Astrocyte (in vitro differentiated cells and primary cell): ENCODE results near the gene AP4S1. TPM values are rescaled to one million over a fixed set of nuclear protein-coding genes. Genes with fewer than 3 reads are reported as not detected.

Experiments used
- DNase-seq: peaks from one replicate; pipeline ENCODE4 v3.0.0-alpha.2; 2010; ENCODE audit warnings: low read depth
- FAIRE-seq: peaks from 2 replicates; lab custom pipeline; 2011; peaks lifted over from hg19 to GRCh38; lab: Jason Lieb, UNC
- H2AFZ ChIP-seq: 2 replicates; pipeline ENCODE4 v1.6.0; 2012; ENCODE audit warnings: low read depth, low read length, inconsistent platforms
- H3K27ac ChIP-seq: 2 replicates; pipeline ENCODE4 v1.5.1; 2011; ENCODE audit warnings: low read depth, low read length, inconsistent platforms
- H3K27me3 ChIP-seq: 2 replicates; pipeline ENCODE4 v1.6.0; 2011; ENCODE audit warnings: low read length, inconsistent platforms; ENCODE audit not compliant: insufficient read depth
- H3K36me3 ChIP-seq: 2 replicates; pipeline ENCODE4 v1.5.1; 2011; ENCODE audit warnings: low read length, inconsistent platforms; ENCODE audit not compliant: insufficient read depth
- H3K4me1 ChIP-seq: 2 replicates; pipeline ENCODE4 v1.5.1; 2011; ENCODE audit warnings: low read length, inconsistent platforms; ENCODE audit not compliant: insufficient read depth
- H3K4me2 ChIP-seq: 2 replicates; pipeline ENCODE4 v1.6.0; 2012; ENCODE audit warnings: low read length, inconsistent platforms
- H3K4me3 ChIP-seq: 2 replicates; pipeline ENCODE4 v1.5.1; 2011; ENCODE audit warnings: low read depth, mild to moderate bottlenecking, low read length, inconsistent platforms; ENCODE audit not compliant: insufficient read depth
- H3K79me2 ChIP-seq: 2 replicates; pipeline ENCODE4 v1.6.0; 2012; ENCODE audit warnings: mild to moderate bottlenecking, low read length, inconsistent platforms; ENCODE audit not compliant: insufficient read depth
- H3K9ac ChIP-seq: 2 replicates; pipeline ENCODE4 v1.6.0; 2012; ENCODE audit warnings: mild to moderate bottlenecking, low read length, inconsistent platforms
- H3K9me3 ChIP-seq: 2 replicates; pipeline ENCODE4 v1.5.1; 2012; ENCODE audit warnings: low read depth, mild to moderate bottlenecking, low read length, inconsistent platforms; ENCODE audit not compliant: insufficient read depth
- H4K20me1 ChIP-seq: 2 replicates; pipeline ENCODE4 v1.6.0; 2012; ENCODE audit warnings: low read length, inconsistent platforms; ENCODE audit not compliant: insufficient read depth
- H3K27ac Mint-ChIP-seq: one replicate; pipeline ENCODE4 v1.8.0; 2021; ENCODE audit warnings: mild to moderate bottlenecking, mixed read lengths; ENCODE audit not compliant: unreplicated experiment
- H3K27me3 Mint-ChIP-seq: one replicate; pipeline ENCODE4 v1.8.0; 2021; ENCODE audit warnings: low read depth, mixed read lengths; ENCODE audit not compliant: unreplicated experiment
- H3K36me3 Mint-ChIP-seq: one replicate; pipeline ENCODE4 v1.8.0; 2021; ENCODE audit warnings: low read depth, mixed read lengths; ENCODE audit not compliant: unreplicated experiment
- H3K4me1 Mint-ChIP-seq: one replicate; pipeline ENCODE4 v1.8.0; 2021; ENCODE audit warnings: low read depth, mixed read lengths; ENCODE audit not compliant: unreplicated experiment
- H3K4me3 Mint-ChIP-seq: one replicate; pipeline ENCODE4 v1.8.0; 2021; ENCODE audit warnings: mild to moderate bottlenecking, moderate library complexity, mixed read lengths; ENCODE audit not compliant: unreplicated experiment
- H3K9me3 Mint-ChIP-seq: one replicate; pipeline ENCODE4 v1.8.0; 2021; ENCODE audit warnings: mild to moderate bottlenecking, mixed read lengths; ENCODE audit not compliant: unreplicated experiment
- CTCF ChIP-seq: IDR thresholded peaks from 2 replicates; pipeline ENCODE4 v1.5.1; 2011; ENCODE audit warnings: low read depth, mild to moderate bottlenecking, inconsistent platforms, low read length, moderate library complexity; ENCODE audit not compliant: insufficient read depth
- EZH2 ChIP-seq: IDR thresholded peaks from 2 replicates; pipeline ENCODE4 v1.6.1; 2012; ENCODE audit warnings: mild to moderate bottlenecking, low read length, inconsistent platforms; ENCODE audit not compliant: insufficient read depth
- total RNA-seq: library from RNA; stranded (reverse); gene quantifications from 2 replicates; pipeline ENCODE4 v1.2.1, GENCODE V29; 2021

Gene AP4S1
- total RNA-seq, 1 donor from 2014 or later, result 5.7 TPM

DNA sequence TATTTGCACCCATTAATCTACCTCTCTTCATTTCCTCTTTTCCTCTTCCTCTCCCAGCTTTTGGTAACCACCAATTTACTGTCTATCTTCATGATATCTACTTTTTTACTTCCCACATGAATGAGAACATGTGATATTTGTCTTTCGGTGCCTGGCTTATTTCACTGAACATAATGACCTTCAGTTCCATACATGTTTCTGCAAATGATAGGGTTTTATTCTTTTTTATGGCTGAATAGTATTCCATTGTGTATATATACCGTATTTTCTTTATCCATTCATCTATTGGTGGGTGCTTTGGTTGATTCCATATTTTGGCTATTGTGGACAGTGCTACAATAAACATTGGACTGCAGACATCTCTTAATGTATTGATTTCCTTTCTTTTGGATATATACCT, 49.7 kb downstream of the AP4S1 start:
- peaks cover 10% of the 10 kb centered on the region for H3K4me1 Mint-ChIP-seq
- no peak overlapping the region for H3K27ac Mint-ChIP-seq
- Histone ChIP-seq H3K4me2 (no peak overlapping the region), H3K27me3 (no peaks in the 10 kb centered on the region), H3K4me3 (no peak overlapping the region), H3K4me1 (no peaks in the 10 kb centered on the region), H3K27ac (no peak overlapping the region), H3K9me3 (no peaks in the 10 kb centered on the region), H4K20me1 (no peaks in the 10 kb centered on the region), H2AFZ (no peak overlapping the region), H3K79me2 (no peaks in the 10 kb centered on the region), H3K36me3 (no peaks in the 10 kb centered on the region), H3K9ac (no peak overlapping the region)
- no peak overlapping the region for H3K4me3 Mint-ChIP-seq
- DNase-seq (no peak), FAIRE-seq (no peak)
- TF ChIP-seq CTCF (no peak), EZH2 (no peak)
- H3K36me3 Mint-ChIP-seq, result peaks cover 6% of the 10 kb centered on the region
- no peaks in the 10 kb centered on the region for H3K27me3 Mint-ChIP-seq
- no peaks in the 10 kb centered on the region for H3K9me3 Mint-ChIP-seq

GRCh38 chr14:31078766-31079165, 53.3 kb downstream of the AP4S1 start:
- Mint-ChIP-seq H3K27ac (no peak overlapping the region), H3K36me3 (peaks cover 5% of the 10 kb centered on the region), H3K4me1 (peaks cover 7% of the 10 kb centered on the region), H3K4me3 (no peak overlapping the region), H3K27me3 (no peaks in the 10 kb centered on the region), H3K9me3 (no peaks in the 10 kb centered on the region)
- Histone ChIP-seq H3K4me1 (no peaks in the 10 kb centered on the region), H3K9me3 (no peaks in the 10 kb centered on the region), H4K20me1 (no peaks in the 10 kb centered on the region), H3K79me2 (no peaks in the 10 kb centered on the region), H3K4me3 (no peak overlapping the region), H3K9ac (no peak overlapping the region), H3K27me3 (no peaks in the 10 kb centered on the region), H3K27ac (no peak overlapping the region), H2AFZ (no peak overlapping the region), H3K4me2 (no peak overlapping the region), H3K36me3 (no peaks in the 10 kb centered on the region)
- no peak for FAIRE-seq
- TF ChIP-seq EZH2 (no peak), CTCF (no peak)
- DNase-seq, result no peak

DNA sequence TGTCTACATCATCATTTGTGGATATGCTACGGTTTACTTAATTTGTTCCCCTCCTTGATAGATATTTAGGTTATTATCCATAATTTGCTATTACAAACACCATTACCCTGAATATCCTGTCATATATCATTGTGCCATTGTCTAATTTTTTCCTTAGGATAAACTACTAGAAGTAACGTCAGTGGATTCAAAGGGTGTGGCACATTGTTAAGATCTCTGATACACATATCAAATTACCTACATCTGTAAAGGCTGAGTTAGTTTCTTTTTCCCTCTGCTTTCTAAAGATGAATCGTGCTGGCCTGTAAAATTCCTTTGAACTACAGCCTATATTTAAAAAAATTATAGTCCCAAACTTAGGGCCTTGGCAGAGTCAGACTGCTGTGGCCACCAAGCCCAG, 54.6 kb downstream of the AP4S1 start:
- DNase-seq (peak; percentile 48), FAIRE-seq (no peak)
- H3K4me2 ChIP-seq, result no peak overlapping the region
- Mint-ChIP-seq H3K36me3 (peaks cover 9% of the 10 kb centered on the region), H3K4me1 (peaks cover 7% of the 10 kb centered on the region), H3K9me3 (no peaks in the 10 kb centered on the region), H3K27ac (no peak overlapping the region), H3K27me3 (no peaks in the 10 kb centered on the region), H3K4me3 (no peak overlapping the region)
- no peaks in the 10 kb centered on the region for H4K20me1 ChIP-seq
- H3K4me3 ChIP-seq, result no peak overlapping the region
- H3K9ac ChIP-seq, result no peak overlapping the region
- no peaks in the 10 kb centered on the region for H3K79me2 ChIP-seq
- no peaks in the 10 kb centered on the region for H3K4me1 ChIP-seq
- no peak overlapping the region for H3K27ac ChIP-seq
- no peak overlapping the region for H2AFZ ChIP-seq
- H3K9me3 ChIP-seq, result no peaks in the 10 kb centered on the region
- TF ChIP-seq EZH2 (no peak), CTCF (no peak)
- no peaks in the 10 kb centered on the region for H3K27me3 ChIP-seq
- no peaks in the 10 kb centered on the region for H3K36me3 ChIP-seq
